Muscle of back (tissue), 11 donors: ENCODE data around the gene ADAMTS14. TPM values are rescaled to one million over a fixed set of nuclear protein-coding genes. Genes with fewer than 3 reads are reported as not detected.

ENCODE experiments used
- DNase-seq, 3 donors: peaks; one replicate each; pipeline versions ENCODE4 v3.0.0 to v3.0.0-alpha.2; 2013
- polyA plus RNA-seq, 10 donors: library from polyadenylated mRNA; unstranded; fragments of 120-200 nt; gene quantifications; one replicate each; pipeline ENCODE4 v1.2.1, GENCODE V29; 2013; ENCODE audit not compliant: insufficient read length in 10 of 10

ADAMTS14 gene
- polyA plus RNA-seq, 10 donors = 12.1 to 29.1 (median 16.7) TPM

DNA sequence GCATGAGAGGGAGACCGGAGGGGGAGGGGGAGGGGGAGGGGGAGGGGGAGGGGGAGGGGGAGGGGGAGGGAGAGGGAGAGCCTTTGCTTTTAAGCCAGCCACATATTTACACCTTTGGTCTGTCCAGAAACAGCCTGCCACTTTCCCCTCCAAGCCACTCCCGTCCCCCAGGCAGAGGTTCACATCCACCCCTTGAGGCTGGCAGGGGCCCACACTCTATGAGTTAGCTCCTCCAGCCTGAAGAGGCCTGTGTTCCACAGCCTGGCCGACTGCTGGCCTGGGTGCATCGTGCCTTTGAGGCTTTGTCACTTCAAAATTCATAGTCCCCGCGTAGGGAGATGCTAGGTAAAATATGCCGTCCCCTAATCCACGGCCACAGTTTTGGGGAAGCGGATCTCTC, 16.5 kb downstream of the ADAMTS14 start:
- no peak for DNase-seq

DNA sequence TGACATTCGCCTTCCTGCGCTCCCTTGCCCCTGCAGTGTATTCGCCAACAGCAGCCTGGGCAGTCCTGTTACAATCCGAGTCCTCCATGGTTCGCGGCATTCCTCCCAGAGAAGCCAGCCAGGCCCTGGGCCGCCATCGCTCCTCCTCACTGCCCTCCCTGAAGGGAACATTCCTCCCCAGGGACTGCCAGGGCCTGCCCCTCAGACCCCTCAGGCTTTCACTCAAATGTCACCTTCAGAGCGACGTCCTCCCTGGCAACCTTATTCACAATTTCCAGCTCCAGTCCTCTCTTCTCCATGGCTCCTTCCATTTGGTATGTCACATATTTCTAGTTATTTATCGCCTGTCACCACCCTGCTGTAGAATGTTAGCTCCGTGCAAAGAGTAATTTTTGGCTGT, 17.4 kb downstream of the ADAMTS14 start:
- DNase-seq = no peak

DNA sequence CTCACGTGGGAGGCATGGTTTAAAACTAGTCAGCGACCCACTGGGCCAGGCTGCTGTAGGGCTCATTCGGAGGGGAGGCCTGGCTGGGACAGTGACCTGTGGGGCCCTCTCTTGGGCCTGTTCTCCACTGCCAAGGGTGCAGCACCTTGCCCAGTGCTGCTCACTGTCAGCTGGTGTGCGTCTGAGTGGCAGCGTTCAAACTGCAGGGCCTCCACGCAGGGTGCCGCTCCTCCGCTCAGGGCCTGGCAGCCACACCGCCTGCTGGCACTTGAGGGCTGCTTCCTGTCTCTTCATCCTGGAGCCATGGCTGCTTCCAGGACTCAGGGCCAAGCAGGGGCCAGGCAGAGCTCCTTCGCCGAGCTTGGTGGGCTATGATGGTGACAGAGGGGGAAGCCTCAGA, 18.3 kb downstream of the ADAMTS14 start:
- DNase-seq = no peak

DNA sequence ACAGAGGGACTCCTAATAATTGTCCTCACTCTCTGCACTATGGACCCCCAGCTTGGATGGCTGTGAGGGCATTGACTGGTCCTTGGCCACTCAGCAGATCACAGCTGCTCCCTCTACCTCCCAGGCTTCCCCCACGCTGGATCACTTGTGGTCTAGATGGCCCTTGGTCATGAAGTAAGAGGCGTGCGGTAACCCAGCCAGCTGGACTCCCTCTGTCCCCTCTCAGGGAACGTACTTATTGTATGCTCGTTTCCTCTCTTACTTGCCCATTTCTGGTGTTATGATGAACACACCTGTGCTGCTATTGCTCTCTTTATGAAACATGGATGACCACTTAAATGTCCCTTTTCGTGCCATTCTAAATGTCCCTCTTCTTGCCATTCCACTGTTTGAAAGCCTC, 19.3 kb downstream of the ADAMTS14 start:
- DNase-seq = no peak

DNA sequence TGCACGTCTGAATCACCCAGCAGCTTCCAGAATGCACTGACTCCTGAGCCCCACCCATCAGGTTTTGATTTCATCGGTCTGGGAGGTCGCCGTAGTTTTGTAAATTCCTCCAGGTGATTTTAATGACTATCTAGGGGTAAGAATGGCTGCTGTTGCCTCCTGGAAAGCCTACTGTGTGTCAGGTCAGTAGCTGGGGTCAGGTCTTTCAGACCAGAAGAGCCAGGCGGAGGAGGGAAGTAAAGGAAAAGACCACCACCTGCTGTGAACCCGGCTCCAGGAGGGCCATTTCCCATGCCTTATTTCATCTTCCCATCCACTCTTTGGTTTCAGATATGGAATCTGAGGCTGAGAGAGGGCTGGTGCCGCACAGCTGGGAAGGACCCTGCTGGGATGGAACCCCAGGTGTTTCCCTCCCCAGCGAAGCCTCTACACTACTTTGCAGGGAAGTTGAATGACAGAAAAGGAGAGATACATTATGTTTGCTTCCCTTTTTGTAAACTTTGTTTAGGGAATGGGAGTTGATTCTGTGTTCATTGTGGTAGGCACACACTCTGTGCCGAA, 19.8 kb downstream of the ADAMTS14 start:
- DNase-seq = no peak

DNA sequence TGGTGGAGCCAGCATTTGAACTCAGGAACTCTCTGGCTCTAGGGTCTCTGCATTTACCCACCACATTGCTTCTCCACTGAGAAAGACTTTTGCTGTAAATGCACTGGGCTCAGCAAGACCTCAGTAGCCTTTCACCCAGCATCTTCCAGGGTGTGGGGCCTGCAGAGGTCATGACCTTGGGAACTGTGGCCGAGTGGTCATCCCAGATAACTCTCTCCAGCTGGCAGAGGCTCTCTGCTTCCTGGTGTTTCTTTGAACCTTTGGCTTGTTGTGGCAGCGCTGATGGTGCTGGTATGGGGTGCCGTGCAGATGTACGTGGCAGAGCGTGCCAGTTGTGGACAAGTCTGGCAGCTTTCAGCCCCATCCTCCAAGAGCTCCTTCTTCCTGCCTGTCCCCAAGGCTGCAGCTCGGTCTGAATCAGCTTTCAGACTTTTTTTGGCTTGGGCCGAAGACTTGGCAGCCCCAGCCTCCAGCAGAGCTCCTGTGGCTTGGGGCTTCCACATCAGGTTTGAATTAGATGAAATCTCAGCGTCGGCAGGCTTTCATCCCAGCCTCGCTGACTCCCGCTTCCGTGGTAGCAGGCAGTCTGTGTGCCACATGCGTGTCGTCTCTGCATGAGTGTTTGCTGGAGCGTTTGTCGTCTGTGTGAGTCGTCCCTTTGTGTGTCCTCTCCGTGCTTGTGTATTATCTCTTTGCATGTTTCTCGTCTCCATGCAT, 21.5 kb downstream of the ADAMTS14 start:
- peak; percentile 86 to 94 (median 94) for DNase-seq

DNA sequence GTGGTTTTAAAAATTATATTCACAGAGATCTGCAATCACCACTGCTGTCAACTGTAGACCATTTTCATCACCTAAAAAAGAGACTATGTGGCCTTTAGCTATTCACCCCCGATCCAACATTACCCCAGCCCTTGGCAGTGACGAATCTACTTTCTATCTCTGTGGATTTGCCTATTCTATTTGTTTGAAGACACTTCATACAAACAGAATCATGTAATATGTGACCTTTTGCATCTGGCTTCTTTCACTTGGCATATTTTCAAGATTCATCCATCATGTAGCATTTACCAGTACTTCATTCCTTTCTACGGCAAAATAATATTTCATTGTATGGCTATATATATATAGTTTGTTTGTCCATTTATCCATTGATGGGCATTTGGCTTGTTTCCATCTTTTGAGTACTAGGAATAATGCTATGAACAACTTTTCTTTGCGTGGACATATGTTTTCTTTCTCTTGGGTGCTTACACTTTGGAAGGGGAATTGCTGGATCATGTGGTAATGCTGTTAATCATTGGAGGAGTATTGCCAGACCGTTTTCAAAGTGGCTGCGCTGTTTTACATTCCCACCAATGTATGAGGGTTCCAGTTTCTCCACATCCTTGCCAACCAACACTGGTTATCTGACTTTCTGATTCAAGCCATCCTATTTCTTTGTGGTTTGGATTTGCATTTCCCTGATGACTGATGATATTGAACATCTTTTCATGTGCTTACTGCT, 22.3 kb downstream of the ADAMTS14 start:
- DNase-seq = peak; percentile 72 to 88 (median 81)

DNA sequence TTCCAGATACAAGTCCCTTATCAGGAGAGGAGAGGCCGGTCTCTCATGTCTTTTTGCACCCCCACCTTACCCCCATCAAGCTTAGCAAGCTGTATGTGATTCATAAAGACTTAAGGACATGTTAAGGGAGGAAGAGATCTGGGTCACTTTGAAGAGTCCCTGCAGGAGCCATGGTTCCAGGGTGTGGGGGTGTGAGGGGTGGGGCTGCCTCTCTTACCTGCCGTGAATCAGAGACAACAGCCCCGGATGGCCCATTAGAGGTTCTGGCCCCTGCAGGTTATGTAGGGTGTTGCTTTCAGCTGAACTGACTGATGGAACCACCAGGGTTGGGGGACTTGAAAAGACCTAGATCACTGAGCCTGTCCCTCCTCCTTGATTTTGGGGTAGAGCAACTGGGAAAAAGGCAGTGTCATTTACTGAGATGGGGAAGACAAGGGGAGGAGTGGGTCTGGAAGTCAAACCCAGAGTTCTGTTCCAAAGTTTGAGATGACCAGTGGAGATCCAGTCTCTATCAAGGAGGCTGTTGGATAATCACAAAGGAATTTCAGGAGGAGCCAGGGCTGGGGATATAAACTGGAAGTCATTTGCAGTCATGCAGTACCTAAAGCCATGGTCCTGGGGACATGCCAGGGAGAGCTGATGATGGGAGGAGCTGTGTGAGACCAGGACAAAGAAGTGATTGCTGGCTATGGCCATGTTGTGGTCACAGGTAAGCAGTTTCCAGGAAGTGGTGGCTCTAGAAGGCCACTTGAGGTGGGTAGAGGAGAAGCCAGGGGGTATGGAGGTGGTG, 23.1 kb downstream of the ADAMTS14 start:
- DNase-seq = no peak

DNA sequence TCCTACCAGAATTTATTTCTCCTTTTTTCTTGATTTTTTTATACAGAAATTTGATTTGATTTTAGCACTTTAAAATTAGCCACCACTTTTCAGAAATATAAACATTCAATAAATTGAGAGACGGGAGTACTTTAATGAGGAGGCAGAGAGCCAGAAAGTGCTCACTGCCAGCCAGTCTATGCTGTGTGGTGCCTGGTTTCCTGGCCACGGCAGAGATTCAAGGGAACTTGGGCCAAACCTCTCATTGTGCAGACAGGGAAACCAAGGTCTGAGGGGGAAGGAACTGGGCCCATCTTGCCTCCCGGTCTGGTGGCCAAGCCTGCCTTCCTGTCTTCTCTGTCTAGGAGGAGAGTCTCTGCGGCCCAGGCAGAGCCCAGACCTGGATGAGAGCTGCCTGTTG, 25.9 kb downstream of the ADAMTS14 start:
- DNase-seq = no peak

DNA sequence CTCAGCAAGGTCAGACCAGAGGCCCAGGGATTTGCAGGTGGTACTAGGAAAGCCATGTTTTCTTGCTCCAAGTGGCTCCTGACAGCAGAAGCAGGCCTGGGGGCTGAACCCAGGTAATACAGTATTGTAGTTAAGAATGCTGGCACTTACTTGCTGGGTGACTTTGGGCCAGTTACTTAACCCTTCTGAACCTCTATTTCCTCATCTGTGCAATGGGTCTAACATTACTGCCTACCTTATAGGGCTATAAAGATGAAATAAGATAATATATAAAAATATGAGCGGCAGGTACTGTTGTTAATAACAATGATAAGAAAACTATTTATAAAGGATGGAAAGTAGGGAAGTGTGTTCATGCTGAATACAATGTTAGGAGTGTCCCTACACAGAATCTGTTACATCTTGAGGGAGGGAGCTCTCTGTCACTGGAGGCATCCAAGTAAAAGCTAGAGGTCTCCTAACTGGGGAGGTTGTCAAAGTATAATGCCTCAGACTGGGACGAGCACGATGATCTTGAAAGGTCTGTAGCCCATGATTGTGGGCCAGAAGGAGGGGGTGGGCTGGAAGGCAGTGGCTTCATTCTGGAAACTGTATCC, 26.9 kb downstream of the ADAMTS14 start:
- no peak for DNase-seq

DNA sequence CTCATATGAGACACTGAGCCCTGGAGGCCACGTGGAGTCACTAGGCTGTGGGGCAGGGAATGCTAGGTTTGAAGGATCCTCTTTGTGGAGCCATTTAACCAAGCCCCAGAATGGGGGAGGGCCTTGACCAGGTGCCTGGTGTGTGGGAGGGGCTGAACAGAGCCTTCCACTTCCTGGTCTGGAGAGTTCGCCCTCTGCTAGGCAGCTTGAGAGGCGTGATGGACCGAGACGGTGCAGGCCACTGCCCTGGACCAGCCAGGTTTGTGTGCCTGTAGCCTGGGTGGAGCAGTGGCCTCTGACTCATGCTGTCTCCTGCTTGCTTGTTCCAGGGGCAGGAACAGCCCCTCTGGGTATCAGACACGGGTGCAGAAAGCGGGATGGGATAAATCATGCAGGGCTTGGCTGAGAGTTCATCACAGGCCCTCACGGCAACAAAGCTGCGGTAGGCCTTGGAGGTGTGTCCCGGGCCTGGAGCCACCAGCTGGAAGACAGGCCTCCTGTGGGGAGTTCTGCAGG, 27.4 kb downstream of the ADAMTS14 start:
- no peak for DNase-seq

DNA sequence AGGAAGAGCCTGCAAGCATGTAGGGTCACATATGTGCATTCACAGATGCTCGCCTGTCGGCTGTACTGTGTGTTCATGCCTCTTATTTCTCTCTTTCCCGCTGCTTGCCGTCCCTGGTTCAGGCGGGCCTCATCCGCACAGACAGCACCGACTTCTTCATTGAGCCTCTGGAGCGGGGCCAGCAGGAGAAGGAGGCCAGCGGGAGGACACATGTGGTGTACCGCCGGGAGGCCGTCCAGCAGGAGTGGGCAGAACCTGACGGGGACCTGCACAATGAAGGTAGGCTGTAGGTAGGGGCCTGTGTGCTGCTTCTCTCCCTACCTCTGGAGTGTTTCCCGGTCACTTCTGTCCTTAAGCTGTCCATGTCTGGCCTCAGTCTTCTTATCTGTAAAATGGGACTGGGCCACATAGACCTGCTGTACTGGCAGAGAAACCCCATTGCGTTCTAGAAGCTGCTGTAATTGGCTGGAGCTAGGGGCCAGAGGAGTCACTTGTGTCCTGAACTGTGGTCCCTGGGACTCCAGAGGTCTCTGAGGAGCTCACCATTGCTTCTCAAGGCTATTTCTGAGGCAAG, 30.0 kb downstream of the ADAMTS14 start:
- no peak for DNase-seq

DNA sequence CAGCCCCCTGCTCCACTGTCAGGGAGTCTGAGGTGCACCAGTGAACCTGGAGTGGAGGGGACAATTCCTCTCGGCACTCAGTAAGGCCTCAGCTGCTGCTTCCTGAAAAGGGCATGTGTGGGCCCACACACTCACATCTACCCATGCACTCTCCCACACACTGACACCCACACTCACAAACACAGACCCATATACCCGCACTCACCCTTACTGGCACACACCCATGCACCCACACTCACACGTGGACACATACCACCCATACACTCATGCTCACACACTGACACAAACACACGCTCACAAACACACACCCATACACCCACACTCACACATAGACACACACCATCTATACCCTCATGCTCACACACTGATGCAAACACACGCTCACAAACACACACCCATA, 31.9 kb downstream of the ADAMTS14 start:
- no peak for DNase-seq

DNA sequence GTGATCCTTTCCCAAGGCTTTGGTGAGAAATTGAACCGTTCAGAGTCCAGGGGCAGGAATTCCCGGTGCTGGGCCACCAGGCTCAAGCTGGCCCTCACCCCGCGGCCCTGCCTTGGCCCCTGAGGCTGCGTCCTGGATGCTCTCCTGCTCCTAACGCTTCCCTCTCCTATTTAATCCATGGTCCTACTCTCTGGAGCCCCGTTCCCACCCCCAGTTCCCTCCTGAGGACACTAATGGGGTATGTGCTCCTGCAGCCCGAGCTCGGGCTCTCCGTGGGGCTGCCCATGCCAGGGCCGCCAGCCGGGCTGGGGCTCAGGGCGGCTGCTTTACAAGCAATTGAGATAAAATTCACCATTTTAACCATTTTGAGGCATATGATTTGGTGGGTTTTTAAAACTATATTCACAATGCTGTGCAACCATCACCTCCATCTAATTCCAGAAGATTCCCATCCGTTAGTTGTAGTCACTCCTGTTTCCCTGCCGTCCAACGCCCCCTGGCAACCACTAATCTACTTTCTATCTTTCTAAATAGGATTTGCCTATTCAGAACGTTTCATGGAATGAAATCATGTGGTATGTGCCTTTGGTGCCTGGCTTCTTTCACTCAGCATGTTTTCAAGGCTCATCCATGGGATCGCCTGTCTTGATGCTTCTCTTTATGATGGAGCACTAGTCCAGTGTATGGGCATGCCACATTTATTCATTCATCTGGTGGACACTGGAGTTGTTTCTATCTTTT, 33.0 kb downstream of the ADAMTS14 start:
- no peak for DNase-seq

DNA sequence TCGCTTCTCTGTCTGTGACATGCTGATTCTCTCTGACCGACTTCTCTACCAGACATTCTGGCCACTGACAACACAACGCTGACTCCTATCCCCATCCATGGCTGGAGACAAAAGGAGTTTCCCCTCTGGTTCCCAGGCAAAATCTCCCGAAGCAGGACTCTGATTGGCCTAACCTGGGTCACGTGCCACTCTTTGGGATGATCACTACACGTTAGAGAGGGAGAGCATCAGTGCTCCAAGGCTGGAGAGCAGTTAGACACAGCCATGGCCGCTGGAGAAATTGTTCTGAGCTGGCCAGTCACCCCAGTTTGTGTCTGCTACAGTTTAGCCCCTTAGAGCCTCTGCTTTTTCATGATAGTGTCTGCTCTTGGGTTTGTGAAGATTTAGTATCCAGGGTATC, 38.9 kb downstream of the ADAMTS14 start:
- DNase-seq = no peak

DNA sequence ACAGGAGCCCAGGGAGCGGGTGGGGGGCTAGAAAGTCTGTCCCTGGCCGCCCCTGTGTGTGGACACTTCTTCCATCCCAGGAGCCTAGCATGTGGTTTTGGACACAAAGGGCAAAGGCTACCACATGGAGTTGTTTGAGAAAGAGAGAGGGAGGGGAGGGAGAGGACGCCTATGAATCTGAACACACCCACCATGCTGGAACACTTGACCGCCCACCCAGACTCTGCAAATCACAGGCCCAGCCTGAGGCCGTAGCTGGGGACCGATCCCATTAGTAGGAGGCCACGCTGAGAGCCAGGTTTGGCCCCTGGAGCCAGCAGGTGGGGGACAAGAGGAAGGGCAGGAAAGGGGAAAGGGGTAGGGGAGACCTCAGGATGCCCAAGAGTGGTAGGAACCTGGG, 39.6 kb downstream of the ADAMTS14 start:
- no peak for DNase-seq

DNA sequence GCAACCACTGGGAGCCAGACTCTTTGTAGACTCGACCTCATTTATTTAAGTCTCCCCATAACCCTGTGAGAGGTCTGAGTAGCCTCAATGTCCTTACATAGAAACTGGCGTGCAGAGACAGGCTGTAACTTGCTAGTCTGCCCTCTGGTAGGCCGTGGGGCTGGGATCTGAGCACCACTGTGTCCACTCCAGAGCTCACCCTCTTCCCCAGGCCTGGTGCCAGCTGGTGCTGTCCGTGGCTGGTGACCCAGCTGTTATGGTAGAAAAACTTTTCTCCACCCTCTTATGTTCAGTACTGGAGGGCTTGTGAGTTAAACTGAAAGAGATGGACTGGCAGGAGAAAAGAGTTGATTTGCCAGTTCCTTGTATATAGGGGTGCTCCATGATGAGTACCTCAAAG, 41.9 kb downstream of the ADAMTS14 start:
- no peak for DNase-seq

DNA sequence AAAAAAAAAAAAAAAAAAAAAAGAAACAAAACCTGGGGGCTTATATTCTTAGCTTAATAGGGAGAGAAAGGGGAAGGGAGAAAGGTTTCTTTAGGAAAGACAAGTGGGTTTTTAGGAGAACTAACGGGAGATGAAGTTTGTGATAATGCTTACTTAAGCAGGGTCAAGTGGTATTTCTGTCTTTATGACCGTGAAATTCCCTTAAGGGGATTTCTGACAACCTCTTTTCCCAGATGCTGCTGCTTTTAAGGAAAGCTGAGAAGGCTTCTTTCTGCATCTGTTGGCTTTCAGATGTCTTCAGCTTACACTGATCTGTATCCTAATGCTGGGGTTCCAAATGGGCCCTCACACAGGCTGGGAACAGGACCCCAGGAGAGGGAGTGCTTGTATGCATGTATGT, 42.6 kb downstream of the ADAMTS14 start:
- no peak for DNase-seq

DNA sequence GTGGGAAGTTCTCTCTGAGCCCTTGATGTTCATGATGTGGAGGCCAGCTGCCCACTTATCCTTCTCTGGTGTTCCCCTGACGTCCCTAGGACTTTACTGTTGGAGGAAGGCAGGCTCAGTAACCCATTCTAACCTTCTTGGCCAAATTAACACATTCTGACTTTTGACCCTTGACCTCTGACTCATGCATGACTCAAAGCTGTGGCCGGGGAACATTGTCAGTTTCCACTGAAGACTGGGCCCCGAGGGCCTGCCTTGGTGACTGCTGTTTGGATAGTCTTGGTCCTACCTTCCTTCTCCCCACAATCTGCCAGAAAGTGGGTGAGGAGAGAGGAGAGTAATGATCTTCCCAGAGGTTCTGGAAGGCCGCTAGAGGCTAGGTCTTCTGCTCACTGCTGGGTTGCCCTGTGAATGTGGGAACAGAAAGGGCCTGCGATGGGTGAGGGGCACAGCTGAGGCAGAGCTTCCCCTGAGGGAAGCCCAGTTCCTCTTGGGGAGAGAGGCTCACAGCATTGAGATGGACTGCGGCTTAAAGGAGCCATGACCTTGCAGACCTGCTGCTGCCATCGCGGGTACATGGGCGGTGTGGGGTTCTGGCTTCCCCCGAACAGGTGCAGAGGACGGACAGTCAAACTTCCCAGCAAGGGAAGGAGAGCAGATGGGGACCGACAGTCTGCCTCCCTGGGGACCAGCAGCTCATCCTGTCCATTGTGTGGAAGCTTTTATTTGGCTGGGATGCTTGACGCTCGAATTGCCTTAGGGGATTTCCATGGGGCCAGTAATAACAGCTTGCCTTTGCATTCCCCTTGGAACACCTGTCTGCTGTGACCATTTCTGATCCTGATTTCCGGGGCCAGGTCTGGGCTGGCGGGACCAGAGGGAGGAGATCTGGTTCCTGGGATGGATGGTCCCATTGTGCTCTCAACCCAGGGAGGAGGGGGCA, 43.8 kb downstream of the ADAMTS14 start:
- DNase-seq = no peak
